Fibroblast of mammary gland (primary cell): ENCODE measurements around the gene RPTOR.

Experiments used
- DNase-seq: peaks from one replicate; pipeline ENCODE4 v3.0.0-alpha.2; 2010; ENCODE audit warnings: low read depth
- H3K4me3 ChIP-seq: 2 replicates; pipeline ENCODE4 v1.5.1; 2011; ENCODE audit warnings: low read depth, mild to moderate bottlenecking, low read length, moderate library complexity; ENCODE audit not compliant: control insufficient read depth
- CTCF ChIP-seq: conservative IDR thresholded peaks from 2 replicates; pipeline ENCODE4 v1.5.1; 2011; ENCODE audit warnings: low read depth, low read length, inconsistent platforms; ENCODE audit not compliant: control insufficient read depth, insufficient read depth

Gene RPTOR

GRCh38 chr17:80968602-80969029 lies 424.0 kb downstream of the RPTOR start:
- DNase-seq: no peak
- no peak for TF ChIP-seq CTCF
- H3K4me3 ChIP-seq: no peak overlapping the region

GRCh38 chr17:80969030-80969673 lies 424.5 kb downstream of the RPTOR start:
- no peak for DNase-seq
- no peak for TF ChIP-seq CTCF
- H3K4me3 ChIP-seq: no peak overlapping the region

- no peak overlapping the region for H3K4me3 ChIP-seq
- no peak for TF ChIP-seq CTCF
- DNase-seq: no peak
Observed at GRCh38 chr17:80969674-80970043, 425.0 kb downstream of the RPTOR start.

GRCh38 chr17:80970044-80970761 lies 425.6 kb downstream of the RPTOR start:
- TF ChIP-seq CTCF: peak; percentile 40
- no peak for DNase-seq
- H3K4me3 ChIP-seq: no peak overlapping the region

GRCh38 chr17:80970762-80971703 lies 426.4 kb downstream of the RPTOR start:
- no peak overlapping the region for H3K4me3 ChIP-seq
- TF ChIP-seq CTCF: no peak

GRCh38 chr17:80971704-80972304 lies 427.2 kb downstream of the RPTOR start:
- H3K4me3 ChIP-seq: no peak overlapping the region
- no peak for TF ChIP-seq CTCF
- DNase-seq: no peak

More at GRCh38 chr17:80970762-80971703, 426.4 kb downstream of the RPTOR start:
- DNase-seq: no peak
